Liver (tissue), 3 donors: ENCODE measurements around the gene GAD2.

Experiments
- CTCF ChIP-seq: fragments of 150-350 bp; IDR thresholded peaks from 2 replicates; pipeline ENCODE4 v1.5.1; 2017; ENCODE audit warnings: improper control_type of control experiment, low read depth, low read length; ENCODE audit not compliant: missing input control
- GABPA ChIP-seq, 2 donors: IDR thresholded peaks in 1 of 2; conservative IDR thresholded peaks in 1 of 2; 2 replicates each; pipeline ENCODE4 v1.6.1; 2016; ENCODE audit warnings: antibody characterized with exemption in 2 of 2, mild to moderate bottlenecking in 1 of 2, moderate library complexity in 1 of 2
- REST ChIP-seq: IDR thresholded peaks from 2 replicates; pipeline ENCODE4 v1.6.1; 2016; ENCODE audit warnings: antibody characterized with exemption, mild to moderate bottlenecking
- donor health status: healthy.
- donor health status: healthy.

- TF ChIP-seq REST = no peak
- no peak for TF ChIP-seq GABPA (IDR thresholded peaks at IDR 0.05 in 1 of 2, conservative IDR thresholded peaks at IDR 0.05 in 1 of 2)
- no peak for TF ChIP-seq CTCF
Measured at GRCh38 chr10:26238378-26238777, 21.8 kb downstream of the GAD2 start.
